ENCODE measurements around the gene CBLN1. TPM values are rescaled to one million over a fixed set of nuclear protein-coding genes. Genes with fewer than 3 reads are reported as not detected.

CBLN1 gene
- total and polyA plus RNA-seq, 2 experiments from 2014 or later, result 0.07 TPM; not detected in 1

- no peak overlapping the region for H3K4me2 ChIP-seq
- no peak overlapping the region for H3K27ac ChIP-seq
- H3K79me2 ChIP-seq, result no peaks in the 10 kb centered on the region
- no peak overlapping the region for H2AFZ ChIP-seq
- 49% methylated on average over 10 of the region's 10 CpGs for WGBS (ENCODE audit: low lambda C conversion rate, missing lambda C conversion rate)
- H3K36me3 ChIP-seq (replicated peaks; ENCODE audit: insufficient read depth, low read depth), result no peaks in the 10 kb centered on the region
- peaks cover 25% of the 10 kb centered on the region for H3K27me3 ChIP-seq
- H3K9me3 ChIP-seq (ENCODE audit: low read depth), result no peaks in the 10 kb centered on the region
- H3K4me3 ChIP-seq, result no peak overlapping the region
- no peak for DNase-seq (ENCODE audit: low spot score)
- H3K9me2 ChIP-seq (replicated peaks; ENCODE audit: insufficient read depth), result no peaks in the 10 kb centered on the region
- no peak for TF ChIP-seq EZH2 (IDR thresholded peaks at IDR 0.05; ENCODE audit: borderline replicate concordance)
- TF ChIP-seq CTCF (IDR thresholded peaks at IDR 0.05; ENCODE audit: poor library complexity), result no peak
- TF ChIP-seq EZH2phosphoT487 (IDR thresholded peaks at IDR 0.05; ENCODE audit: low read depth, severe bottlenecking, unreplicated experiment), result no peak
- no peaks in the 10 kb centered on the region for H3K4me1 ChIP-seq (ENCODE audit: insufficient read depth)
- H4K20me1 ChIP-seq (ENCODE audit: insufficient read depth, poor library complexity, severe bottlenecking), result no peaks in the 10 kb centered on the region
Observed at GRCh38 chr16:49312389-49312985, 30.8 kb upstream of the CBLN1 start.

- WGBS (ENCODE audit: low lambda C conversion rate, missing lambda C conversion rate), result 77% methylated on average over 6 of the region's 6 CpGs
- Histone ChIP-seq H3K4me2 (no peak overlapping the region), H3K36me3 (replicated peaks; ENCODE audit: insufficient read depth, low read depth) (no peaks in the 10 kb centered on the region), H3K9me2 (replicated peaks; ENCODE audit: insufficient read depth) (no peaks in the 10 kb centered on the region), H3K27me3 (peaks cover 25% of the 10 kb centered on the region), H3K9me3 (ENCODE audit: low read depth) (no peaks in the 10 kb centered on the region), H4K20me1 (ENCODE audit: insufficient read depth, poor library complexity, severe bottlenecking) (no peaks in the 10 kb centered on the region), H3K4me1 (ENCODE audit: insufficient read depth) (no peaks in the 10 kb centered on the region), H3K27ac (no peak overlapping the region), H3K4me3 (no peak overlapping the region), H2AFZ (no peak overlapping the region), H3K79me2 (no peaks in the 10 kb centered on the region)
- no peak for DNase-seq (ENCODE audit: low spot score)
- TF ChIP-seq EZH2 (IDR thresholded peaks at IDR 0.05; ENCODE audit: borderline replicate concordance) (no peak), CTCF (IDR thresholded peaks at IDR 0.05; ENCODE audit: poor library complexity) (no peak)
Observed at GRCh38 chr16:49311823-49312222, 30.2 kb upstream of the CBLN1 start.

- peaks cover 7% of the 10 kb centered on the region for H3K27me3 ChIP-seq
- no peak for TF ChIP-seq EZH2 (IDR thresholded peaks at IDR 0.05; ENCODE audit: borderline replicate concordance)
- no peak for TF ChIP-seq EZH2phosphoT487 (IDR thresholded peaks at IDR 0.05; ENCODE audit: low read depth, severe bottlenecking, unreplicated experiment)
- TF ChIP-seq CTCF (IDR thresholded peaks at IDR 0.05; ENCODE audit: poor library complexity), result no peak
- 83% methylated on average over 2 of the region's 2 CpGs for WGBS (ENCODE audit: low lambda C conversion rate, missing lambda C conversion rate)
- H3K4me3 ChIP-seq, result no peak overlapping the region
- H3K9me3 ChIP-seq (ENCODE audit: low read depth), result no peaks in the 10 kb centered on the region
- H3K4me1 ChIP-seq (ENCODE audit: insufficient read depth), result no peaks in the 10 kb centered on the region
- no peaks in the 10 kb centered on the region for H3K36me3 ChIP-seq (replicated peaks; ENCODE audit: insufficient read depth, low read depth)
- H3K9me2 ChIP-seq (replicated peaks; ENCODE audit: insufficient read depth), result no peaks in the 10 kb centered on the region
- H2AFZ ChIP-seq, result no peak overlapping the region
- DNase-seq (ENCODE audit: low spot score), result no peak
- H3K27ac ChIP-seq, result no peak overlapping the region
- no peak overlapping the region for H3K4me2 ChIP-seq
- no peaks in the 10 kb centered on the region for H4K20me1 ChIP-seq (ENCODE audit: insufficient read depth, poor library complexity, severe bottlenecking)
- H3K79me2 ChIP-seq, result no peaks in the 10 kb centered on the region
Observed at GRCh38 chr16:49307176-49307575, 25.5 kb upstream of the CBLN1 start.

- Histone ChIP-seq H3K9me2 (replicated peaks; ENCODE audit: insufficient read depth) (no peaks in the 10 kb centered on the region), H3K36me3 (replicated peaks; ENCODE audit: insufficient read depth, low read depth) (no peaks in the 10 kb centered on the region), H3K27ac (no peak overlapping the region), H3K79me2 (no peaks in the 10 kb centered on the region), H3K4me1 (ENCODE audit: insufficient read depth) (no peaks in the 10 kb centered on the region), H4K20me1 (ENCODE audit: insufficient read depth, poor library complexity, severe bottlenecking) (no peaks in the 10 kb centered on the region), H3K9me3 (ENCODE audit: low read depth) (no peaks in the 10 kb centered on the region), H2AFZ (no peak overlapping the region), H3K4me2 (no peak overlapping the region), H3K27me3 (peaks cover 7% of the 10 kb centered on the region), H3K4me3 (no peak overlapping the region)
- no peak for DNase-seq (ENCODE audit: low spot score)
- TF ChIP-seq EZH2phosphoT487 (IDR thresholded peaks at IDR 0.05; ENCODE audit: low read depth, severe bottlenecking, unreplicated experiment) (no peak), CTCF (IDR thresholded peaks at IDR 0.05; ENCODE audit: poor library complexity) (no peak), EZH2 (IDR thresholded peaks at IDR 0.05; ENCODE audit: borderline replicate concordance) (no peak)
Observed at GRCh38 chr16:49305406-49305805, 23.8 kb upstream of the CBLN1 start.
